HG02970 (cell line): ENCODE data around the gene PTP4A1.
"Not testable (repeated sequence)": the region's sequence is repeated elsewhere in the genome, so short reads cannot be mapped to it uniquely, and the experiment has no call there.

Experiments
- ATAC-seq: cut with Tn5 transposase; IDR thresholded peaks from one replicate; pipeline ENCODE4 v1.9.1; 2021; ENCODE audit warnings: mild to moderate bottlenecking, moderate library complexity, moderate number of reproducible peaks; ENCODE audit not compliant: unreplicated experiment, low FRiP score

Gene PTP4A1

GRCh38 chr6:63572044-63572746 is at the start of gene PTP4A1, which contains the start of gene LOC128125822:
TSS of gene PTP4A1 (plus strand) at chr6:63572480. CDS start at chr6:63576881, 4,401 bp downstream.
TSS of gene LOC128125822 (plus strand) at chr6:63572480.
- ATAC-seq, result peak; percentile 91

GRCh38 chr6:63522911-63523287 is 49.4 kb upstream of the PTP4A1 start:
- not testable (repeated sequence) for ATAC-seq

- ATAC-seq, result no peak
Observed at GRCh38 chr6:63523630-63524029, 48.6 kb upstream of the PTP4A1 start.

GRCh38 chr6:63525186-63525878 is 46.9 kb upstream of the PTP4A1 start:
- ATAC-seq, result no peak

GRCh38 chr6:63526931-63527330 is 45.3 kb upstream of the PTP4A1 start:
- no peak for ATAC-seq

- no peak for ATAC-seq
Observed at GRCh38 chr6:63527658-63528514, 44.4 kb upstream of the PTP4A1 start.

GRCh38 chr6:63529498-63529897 is 42.8 kb upstream of the PTP4A1 start:
- ATAC-seq, result no peak

- ATAC-seq, result no peak
Observed at GRCh38 chr6:63530182-63530581, 42.1 kb upstream of the PTP4A1 start.

GRCh38 chr6:63530991-63531390 is 41.3 kb upstream of the PTP4A1 start:
- no peak for ATAC-seq

GRCh38 chr6:63533026-63533425 is 39.3 kb upstream of the PTP4A1 start:
- ATAC-seq, result no peak

GRCh38 chr6:63533952-63534351 is 38.3 kb upstream of the PTP4A1 start:
- no peak for ATAC-seq

GRCh38 chr6:63537201-63537958 is 34.9 kb upstream of the PTP4A1 start:
- ATAC-seq, result no peak

GRCh38 chr6:63537959-63538300 is 34.4 kb upstream of the PTP4A1 start:
- no peak for ATAC-seq

- no peak for ATAC-seq
Observed at GRCh38 chr6:63538550-63538949, 33.7 kb upstream of the PTP4A1 start.

- no peak for ATAC-seq
Observed at GRCh38 chr6:63543001-63543400, 29.3 kb upstream of the PTP4A1 start.

GRCh38 chr6:63543982-63544381 is 28.3 kb upstream of the PTP4A1 start:
- ATAC-seq, result no peak

GRCh38 chr6:63546236-63546635 is 26.0 kb upstream of the PTP4A1 start:
- no peak for ATAC-seq

GRCh38 chr6:63546697-63547096 is 25.6 kb upstream of the PTP4A1 start:
- ATAC-seq, result no peak

- no peak for ATAC-seq
Observed at GRCh38 chr6:63549076-63549475, 23.2 kb upstream of the PTP4A1 start.

GRCh38 chr6:63553208-63553607 is 19.1 kb upstream of the PTP4A1 start:
- peak; percentile 96 for ATAC-seq
